GM06990 (cell line): ENCODE data around the gene SNN.

Experiments used
- DNase-seq: peaks from one replicate; pipeline ENCODE4 v3.0.0-alpha.2; 2011; ENCODE audit not compliant: insufficient read length; ENCODE audit errors: extremely low read depth
- H3K27me3 ChIP-seq: replicated peaks from 2 replicates; pipeline ENCODE4 v1.6.0; 2011; ENCODE audit warnings: low read length; ENCODE audit not compliant: control insufficient read depth, insufficient read depth
- H3K36me3 ChIP-seq: 2 replicates; pipeline ENCODE4 v1.5.1; 2011; ENCODE audit warnings: low read length; ENCODE audit not compliant: control insufficient read depth, insufficient read depth
- H3K4me3 ChIP-seq: replicated peaks from 2 replicates; pipeline ENCODE4 v1.5.1; 2011; ENCODE audit warnings: low read depth, mild to moderate bottlenecking, control low read depth, low read length
- TF ChIP-seq, protein P1 (sequence below): IDR thresholded peaks from 2 replicates; pipeline ENCODE4 v1.5.1; 2011; ENCODE audit warnings: low read length, control low read depth, mild to moderate bottlenecking, inconsistent platforms; ENCODE audit not compliant: insufficient read depth, poor library complexity, severe bottlenecking

The SNN gene

DNA sequence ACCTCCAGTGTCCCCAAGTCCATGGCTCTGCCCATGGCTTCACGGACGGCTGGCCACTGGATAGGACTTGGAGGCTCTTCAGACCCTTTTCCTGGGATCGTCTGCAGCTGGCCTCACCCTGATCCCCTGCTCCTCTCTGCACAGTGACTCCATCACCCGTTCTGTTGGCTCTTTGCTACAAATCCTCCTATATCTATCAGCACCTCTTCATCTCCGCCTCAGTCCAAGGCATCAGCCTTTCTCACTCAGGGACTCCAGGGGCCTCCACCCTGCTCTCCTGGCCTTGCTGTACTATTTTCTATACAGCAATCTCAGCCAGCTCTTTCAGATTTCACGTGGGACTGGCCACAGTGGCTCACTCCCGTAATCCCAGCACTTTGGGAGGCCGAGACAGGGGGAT, 10.7 kb upstream of the SNN start:
- no peaks in the 10 kb centered on the region; the same call in 1 of the 2 replicates for H3K27me3 ChIP-seq
- no peaks in the 10 kb centered on the region for H3K36me3 ChIP-seq
- H3K4me3 ChIP-seq: no peak overlapping the region
- TF ChIP-seq, protein P1, sequence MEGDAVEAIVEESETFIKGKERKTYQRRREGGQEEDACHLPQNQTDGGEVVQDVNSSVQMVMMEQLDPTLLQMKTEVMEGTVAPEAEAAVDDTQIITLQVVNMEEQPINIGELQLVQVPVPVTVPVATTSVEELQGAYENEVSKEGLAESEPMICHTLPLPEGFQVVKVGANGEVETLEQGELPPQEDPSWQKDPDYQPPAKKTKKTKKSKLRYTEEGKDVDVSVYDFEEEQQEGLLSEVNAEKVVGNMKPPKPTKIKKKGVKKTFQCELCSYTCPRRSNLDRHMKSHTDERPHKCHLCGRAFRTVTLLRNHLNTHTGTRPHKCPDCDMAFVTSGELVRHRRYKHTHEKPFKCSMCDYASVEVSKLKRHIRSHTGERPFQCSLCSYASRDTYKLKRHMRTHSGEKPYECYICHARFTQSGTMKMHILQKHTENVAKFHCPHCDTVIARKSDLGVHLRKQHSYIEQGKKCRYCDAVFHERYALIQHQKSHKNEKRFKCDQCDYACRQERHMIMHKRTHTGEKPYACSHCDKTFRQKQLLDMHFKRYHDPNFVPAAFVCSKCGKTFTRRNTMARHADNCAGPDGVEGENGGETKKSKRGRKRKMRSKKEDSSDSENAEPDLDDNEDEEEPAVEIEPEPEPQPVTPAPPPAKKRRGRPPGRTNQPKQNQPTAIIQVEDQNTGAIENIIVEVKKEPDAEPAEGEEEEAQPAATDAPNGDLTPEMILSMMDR: no peak
- no peak for DNase-seq

- H3K27me3 ChIP-seq: no peaks in the 10 kb centered on the region; the same call in 1 of the 2 replicates
- TF ChIP-seq, protein P1: no peak
- DNase-seq: no peak
- H3K4me3 ChIP-seq: no peak overlapping the region
- H3K36me3 ChIP-seq: no peaks in the 10 kb centered on the region
Observed at GRCh38 chr16:11658896-11659708, 9.2 kb upstream of the SNN start.

DNA sequence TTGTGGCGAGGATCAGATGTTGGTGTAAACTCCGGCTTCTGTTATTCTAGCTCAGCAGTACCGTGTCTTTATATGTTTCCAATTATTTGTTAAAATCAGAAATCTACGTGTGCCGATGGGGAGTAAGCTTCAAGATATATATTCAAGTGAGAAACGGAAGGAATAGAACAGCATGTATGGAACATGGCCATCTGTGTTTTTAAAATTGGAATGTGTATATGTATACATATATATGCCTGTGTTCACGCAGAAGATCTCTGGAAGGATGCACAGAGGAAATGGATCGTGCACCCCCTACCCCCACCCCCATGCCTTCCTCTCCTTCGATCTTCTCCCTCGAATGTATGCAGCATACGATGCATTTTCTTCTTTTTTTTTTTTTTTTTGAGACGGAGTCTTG, 7.7 kb upstream of the SNN start:
- no peak for DNase-seq

GRCh38 chr16:11662582-11662981, 5.7 kb upstream of the SNN start:
- no peak overlapping the region for H3K4me3 ChIP-seq
- no peaks in the 10 kb centered on the region; the same call in 1 of the 2 replicates for H3K27me3 ChIP-seq
- TF ChIP-seq, protein P1: no peak
- no peak for DNase-seq
- no peaks in the 10 kb centered on the region for H3K36me3 ChIP-seq

More for the DNA sequence above, 7.7 kb upstream of the SNN start:
- TF ChIP-seq, protein P1: no peak
- H3K4me3 ChIP-seq: no peak overlapping the region
- no peaks in the 10 kb centered on the region for H3K36me3 ChIP-seq
- no peaks in the 10 kb centered on the region; the same call in 1 of the 2 replicates for H3K27me3 ChIP-seq

DNA sequence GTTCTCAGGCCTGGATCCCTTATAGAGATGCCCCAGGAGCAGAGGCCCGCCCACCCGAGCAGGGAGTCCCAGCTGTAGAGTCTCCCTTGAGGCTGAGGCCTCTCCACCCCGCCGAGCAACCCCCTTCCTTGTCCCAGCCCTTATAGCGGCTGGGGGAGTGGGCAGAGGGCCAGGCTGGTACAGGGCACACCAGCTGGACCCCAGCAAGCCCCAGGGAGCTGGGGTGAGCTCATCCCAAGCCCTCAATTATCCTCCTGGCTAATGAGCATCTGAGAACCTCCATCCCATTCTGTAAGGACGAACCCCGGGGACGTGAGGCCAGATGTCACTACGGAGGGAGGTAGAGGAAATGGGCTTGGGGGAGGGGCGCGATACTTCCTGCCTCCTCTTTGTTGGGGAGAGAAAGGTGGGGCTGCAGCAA, 3.2 kb upstream of the SNN start:
- peak; percentile 42 for DNase-seq
- no peak overlapping the region for H3K4me3 ChIP-seq

More for the DNA sequence above, 3.2 kb upstream of the SNN start:
- TF ChIP-seq, protein P1: no peak
- Histone ChIP-seq H3K27me3 (no peaks in the 10 kb centered on the region), H3K36me3 (no peaks in the 10 kb centered on the region)
